Right lung (tissue), 5 donors: ENCODE measurements around the gene LYSET. TPM values are rescaled to one million over a fixed set of nuclear protein-coding genes. Genes with fewer than 3 reads are reported as not detected.
"Not testable (repeated sequence)": the region's sequence is repeated elsewhere in the genome, so short reads cannot be mapped to it uniquely, and the experiment has no call there.

Source experiments
- DNase-seq, 2 donors: peaks; one replicate each; pipeline ENCODE4 v3.0.0-alpha.2; 2013
- polyA plus RNA-seq, 5 donors: library from polyadenylated mRNA; unstranded; fragments of 120-200 nt; gene quantifications; one replicate each; pipeline versions ENCODE4 v1.2.1 to v1.2.3, GENCODE V29; 2013; ENCODE audit warnings: inconsistent platforms in 1 of 5, low replicate concordance in 1 of 5; ENCODE audit not compliant: insufficient read length in 5 of 5, insufficient read depth in 1 of 5

Gene LYSET
- polyA plus RNA-seq, 5 donors, result 24.0 to 25.1 (median 24.5) TPM

DNA sequence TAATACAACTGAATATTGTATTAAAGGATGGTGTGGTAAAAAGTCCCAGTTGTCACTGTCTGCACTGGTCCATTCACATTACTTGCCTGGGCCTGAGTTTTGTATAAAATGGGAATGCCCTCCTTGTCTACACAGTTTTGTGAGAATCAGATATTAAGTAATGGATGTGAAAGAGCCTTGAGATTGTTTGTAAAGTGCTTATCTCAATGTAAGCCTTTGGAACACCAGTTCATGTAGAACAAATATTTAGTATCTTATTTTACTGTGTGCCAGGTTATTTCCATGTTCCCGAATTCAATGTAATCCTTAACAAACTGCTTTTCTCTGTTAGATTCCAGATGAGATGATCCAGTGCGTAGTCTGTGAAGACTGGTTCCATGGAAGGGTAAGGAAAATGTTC, 29.5 kb downstream of the LYSET start:
- DNase-seq, result no peak

DNA sequence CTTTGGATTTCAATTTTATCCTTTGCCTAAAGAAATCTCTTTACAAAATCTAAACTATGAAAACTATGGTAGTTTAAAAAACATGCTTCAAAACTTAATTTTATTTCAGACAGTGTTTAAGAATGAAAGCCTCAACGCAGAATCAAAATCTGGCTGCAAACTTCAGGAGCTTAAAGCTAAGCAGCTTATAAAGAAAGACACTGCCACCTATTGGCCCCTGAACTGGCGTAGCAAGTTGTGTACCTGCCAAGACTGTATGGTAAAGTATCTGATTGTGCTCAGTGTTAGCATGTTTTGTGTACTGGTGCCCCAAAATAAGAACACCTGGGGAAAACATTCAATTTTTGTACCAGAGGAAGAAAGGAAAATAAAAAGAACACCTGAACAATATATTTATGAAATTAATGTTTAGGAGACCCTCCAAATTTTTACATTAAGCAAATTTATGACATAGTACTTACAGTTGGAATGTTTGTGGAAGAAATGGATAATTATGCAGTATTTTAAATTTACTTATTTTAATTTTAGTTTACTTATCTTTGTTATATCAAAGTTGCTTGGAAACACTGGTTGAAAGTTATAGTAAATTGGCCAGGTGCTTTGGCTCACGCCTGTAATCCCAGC, 34.1 kb downstream of the LYSET start:
- peak in 1 of 2 donors; percentile 29 for DNase-seq

DNA sequence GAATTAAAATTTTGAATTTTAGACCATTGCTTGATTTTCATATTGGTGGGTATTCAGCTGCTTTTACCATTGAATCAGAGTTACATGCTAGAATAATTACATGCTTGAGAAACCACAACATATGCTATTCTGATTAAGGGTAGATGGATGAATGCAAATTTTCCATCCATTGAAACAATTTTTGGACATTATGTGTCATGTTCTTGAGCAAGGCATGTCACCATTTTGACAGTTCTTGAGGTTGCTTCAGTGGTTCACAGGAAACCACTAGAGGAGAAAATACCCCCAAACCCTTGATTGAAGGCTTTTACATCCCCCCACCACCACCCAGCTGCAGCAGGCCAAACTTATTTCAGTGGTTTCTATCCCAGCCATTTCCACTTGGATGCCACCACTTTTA, 35.4 kb downstream of the LYSET start:
- no peak for DNase-seq

- DNase-seq, result no peak
Observed at GRCh38 chr14:93223565-93223964, 38.4 kb downstream of the LYSET start.

DNA sequence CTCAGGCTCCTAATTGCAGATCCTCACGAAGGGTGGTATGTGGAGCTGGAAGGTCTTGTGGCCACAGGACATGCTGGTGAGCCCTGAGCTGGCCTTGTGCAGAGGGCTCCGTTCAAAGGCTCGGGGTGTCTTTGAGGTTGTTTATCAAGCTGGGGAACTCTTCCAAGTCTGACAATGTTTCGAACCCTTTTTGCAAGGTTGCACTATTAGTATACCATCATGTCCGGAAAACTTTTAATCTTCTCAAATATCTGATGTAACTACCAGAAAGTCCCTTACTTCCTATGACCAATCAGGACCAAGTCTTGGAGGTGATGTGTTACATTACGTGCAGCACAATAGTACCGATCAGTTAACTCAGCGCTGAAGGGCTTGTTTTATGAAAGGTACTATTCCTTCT, 43.4 kb downstream of the LYSET start:
- DNase-seq, result no peak

DNA sequence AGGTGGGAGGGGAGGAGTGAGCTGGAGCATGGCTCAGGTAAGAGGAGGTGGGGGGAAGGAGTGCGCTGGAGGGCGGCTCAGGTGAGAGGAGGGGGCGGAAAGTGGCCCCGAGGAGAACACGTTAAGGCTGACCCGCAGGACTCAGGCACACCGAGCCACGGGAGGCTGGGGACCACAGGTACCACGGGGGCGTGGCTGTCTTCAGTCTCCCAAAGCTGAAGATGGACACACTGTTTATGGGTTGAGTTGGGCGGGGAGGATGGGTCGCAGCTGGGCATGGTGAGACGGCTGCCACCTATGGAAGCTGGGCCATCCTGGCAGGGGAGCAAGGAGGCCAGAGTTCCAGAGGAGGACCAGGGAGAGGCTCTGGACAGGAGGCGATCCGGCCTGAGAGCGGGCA, 45.4 kb downstream of the LYSET start:
- DNase-seq, result no peak

GRCh38 chr14:93231129-93231979, 46.2 kb downstream of the LYSET start:
- peak in 1 of 2 donors; percentile 8 for DNase-seq

DNA sequence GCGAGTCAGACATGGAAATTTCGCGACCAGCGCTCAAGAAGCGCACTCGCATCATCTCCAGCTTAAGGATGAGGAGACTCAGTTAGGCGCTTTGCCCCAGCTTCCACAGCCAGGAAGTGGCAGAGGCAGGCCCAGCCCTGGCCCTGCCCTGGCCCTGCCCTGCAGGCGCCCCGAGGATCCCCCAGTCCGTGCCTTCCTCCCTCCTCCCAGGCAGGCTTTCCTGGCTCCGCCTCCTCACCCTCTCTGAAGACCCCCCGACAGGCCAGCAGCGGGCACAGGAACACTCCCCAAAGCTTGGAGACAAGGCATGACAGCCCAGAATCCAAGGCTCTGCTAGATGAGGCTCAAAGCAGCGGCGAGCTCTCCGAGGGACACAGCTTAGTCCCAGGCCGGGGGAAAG, 47.0 kb downstream of the LYSET start:
- DNase-seq, result no peak

- not testable (repeated sequence) for DNase-seq
Observed at GRCh38 chr14:93233078-93233477, 48.0 kb downstream of the LYSET start.

DNA sequence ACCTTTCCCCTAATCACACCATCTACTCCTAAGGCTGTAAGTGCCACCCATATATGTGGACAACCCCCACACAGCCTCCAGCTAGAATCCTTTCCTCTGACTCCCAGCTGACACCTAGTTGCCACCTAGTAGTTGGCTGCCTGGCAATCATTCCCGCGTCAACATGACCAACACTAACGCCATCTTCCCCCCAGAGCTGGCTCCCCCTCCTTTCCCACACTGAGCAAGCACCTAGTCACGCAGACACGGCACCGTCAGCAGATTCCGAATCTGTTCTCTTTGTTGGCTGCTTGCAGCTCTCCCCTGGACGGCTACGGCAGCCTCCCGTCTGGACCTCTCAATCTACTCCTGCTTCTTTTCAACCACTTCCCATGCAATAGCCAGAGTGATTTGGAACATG, 49.7 kb downstream of the LYSET start:
- DNase-seq, result no peak

Other genes with a start within 250 kb of the LYSET start
- gene ITPK1, start 69.4 kb upstream of the LYSET start, polyA plus RNA-seq, result 10 to 100 TPM; 17.4 to 26.1 (median 19.9) TPM
- gene MOAP1, start 420 bp upstream of the LYSET start, polyA plus RNA-seq, result 10 to 100 TPM; 29.9 to 37.0 (median 35.3) TPM
- 10 to 100 TPM; 13.9 to 16.3 (median 15.4) TPM for gene GON7, start 21.7 kb downstream of the LYSET start, polyA plus RNA-seq
- gene UBR7, start 21.9 kb downstream of the LYSET start, polyA plus RNA-seq, result 10 to 100 TPM; 27.7 to 40.6 (median 33.4) TPM
- 10 to 100 TPM; 28.7 to 44.5 (median 39.0) TPM for gene BTBD7, start 147.7 kb downstream of the LYSET start, polyA plus RNA-seq
- gene COX8C, start 161.9 kb downstream of the LYSET start, polyA plus RNA-seq, result under 1 TPM; 0.36 to 0.94 (median 0.54) TPM
- gene UNC79, start 245.6 kb downstream of the LYSET start, polyA plus RNA-seq, result under 1 TPM; 0.31 to 0.59 (median 0.55) TPM